Stimulated activated CD4-positive, alpha-beta T cell treated with anti-CD3 and anti-CD28 coated beads, Interleukin-2, amount 100 ng/mL, for 24 hours (primary cell): ENCODE data around the gene GPR156.
"Not testable (repeated sequence)": the region's sequence is repeated elsewhere in the genome, so short reads cannot be mapped to it uniquely, and the experiment has no call there.

Source experiments
- DNase-seq, 2 donors: peaks; one replicate each; pipeline ENCODE4 v3.0.0-alpha.2; 2020

Gene GPR156

GRCh38 chr3:120272286-120272685, 12.7 kb downstream of the GPR156 start:
- DNase-seq = no peak

GRCh38 chr3:120265989-120266388, 19.0 kb downstream of the GPR156 start:
- no peak for DNase-seq

- no peak for DNase-seq
These were observed 20.1 kb downstream of the GPR156 start for GRCh38 chr3:120264963-120265362.

GRCh38 chr3:120263792-120264191, 21.2 kb downstream of the GPR156 start:
- DNase-seq = no peak

- DNase-seq = no peak
These were observed 27.0 kb downstream of the GPR156 start for GRCh38 chr3:120258009-120258408.

GRCh38 chr3:120245386-120245785, 39.6 kb downstream of the GPR156 start:
- no peak for DNase-seq

- no peak for DNase-seq
These were observed 40.2 kb downstream of the GPR156 start for GRCh38 chr3:120244834-120245225.

- no peak for DNase-seq
These were observed 45.4 kb downstream of the GPR156 start for GRCh38 chr3:120239644-120240043.

GRCh38 chr3:120227710-120228347, 57.2 kb downstream of the GPR156 start:
- no peak for DNase-seq

GRCh38 chr3:120224237-120224636, 60.8 kb downstream of the GPR156 start:
- no peak for DNase-seq

GRCh38 chr3:120218981-120219380, 66.0 kb downstream of the GPR156 start:
- no peak for DNase-seq

GRCh38 chr3:120216633-120217032, 68.4 kb downstream of the GPR156 start:
- not testable (repeated sequence) for DNase-seq

GRCh38 chr3:120214176-120214575, 70.8 kb downstream of the GPR156 start:
- DNase-seq = no peak

- no peak for DNase-seq
These were observed 72.5 kb downstream of the GPR156 start for GRCh38 chr3:120212505-120212904.

GRCh38 chr3:120209425-120209824, 75.6 kb downstream of the GPR156 start:
- DNase-seq = no peak

GRCh38 chr3:120204338-120204737, 80.7 kb downstream of the GPR156 start:
- DNase-seq = no peak

- DNase-seq = no peak
These were observed 81.4 kb downstream of the GPR156 start for GRCh38 chr3:120203621-120204020.

- no peak for DNase-seq
These were observed 82.0 kb downstream of the GPR156 start for GRCh38 chr3:120203016-120203415.

GRCh38 chr3:120202363-120202762, 82.7 kb downstream of the GPR156 start:
- no peak for DNase-seq

GRCh38 chr3:120200493-120201235, 84.4 kb downstream of the GPR156 start:
- DNase-seq = no peak

- no peak for DNase-seq
These were observed 86.6 kb downstream of the GPR156 start for GRCh38 chr3:120198305-120198878.

- no peak for DNase-seq
These were observed 88.2 kb downstream of the GPR156 start for GRCh38 chr3:120196812-120197211.

GRCh38 chr3:120196333-120196732, 88.7 kb downstream of the GPR156 start:
- DNase-seq = no peak

GRCh38 chr3:120193554-120193953, 91.5 kb downstream of the GPR156 start:
- no peak for DNase-seq
